GM21447 (cell line): Measurements from ENCODE around the gene CCIN.
"Not testable (repeated sequence)": the region's sequence is repeated elsewhere in the genome, so short reads cannot be mapped to it uniquely, and the experiment has no call there.

ENCODE experiments used
- ATAC-seq: cut with Tn5 transposase; IDR thresholded peaks from one replicate; pipeline ENCODE4 v1.9.1; 2021; ENCODE audit not compliant: unreplicated experiment

CCIN gene

GRCh38 chr9:36169166-36169565 is at the start of gene CCIN:
Gene CCIN (plus strand): TSS chr9:36169388. CDS start chr9:36169503, 115 bp downstream.
- no peak for ATAC-seq

- no peak for ATAC-seq
Measured at GRCh38 chr9:36119476-36119875, 49.7 kb upstream of the CCIN start.

GRCh38 chr9:36120705-36121104 is 48.5 kb upstream of the CCIN start:
- no peak for ATAC-seq

- no peak for ATAC-seq
Measured at GRCh38 chr9:36121971-36122370, 47.2 kb upstream of the CCIN start.

- ATAC-seq, result no peak
Measured at GRCh38 chr9:36123515-36123914, 45.7 kb upstream of the CCIN start.

GRCh38 chr9:36125062-36125855 is 43.9 kb upstream of the CCIN start:
- ATAC-seq, result no peak

GRCh38 chr9:36126016-36126730 is 43.0 kb upstream of the CCIN start:
- no peak for ATAC-seq

- ATAC-seq, result no peak
Measured at GRCh38 chr9:36127652-36128244, 41.4 kb upstream of the CCIN start.

GRCh38 chr9:36128349-36128748 is 40.8 kb upstream of the CCIN start:
- no peak for ATAC-seq

GRCh38 chr9:36129139-36129538 is 40.0 kb upstream of the CCIN start:
- ATAC-seq, result no peak

GRCh38 chr9:36131666-36132065 is 37.5 kb upstream of the CCIN start:
- ATAC-seq, result not testable (repeated sequence)

GRCh38 chr9:36132086-36132485 is 37.1 kb upstream of the CCIN start:
- no peak for ATAC-seq

GRCh38 chr9:36134761-36135505 is 34.3 kb upstream of the CCIN start:
- no peak for ATAC-seq

GRCh38 chr9:36135741-36136271 is 33.4 kb upstream of the CCIN start:
- no peak for ATAC-seq

- ATAC-seq, result peak; percentile 88
Measured at GRCh38 chr9:36136272-36136893, 32.8 kb upstream of the CCIN start, which contains the start of gene GLIPR2. Gene GLIPR2 (plus strand): TSS chr9:36136733. CDS start chr9:36136779, 46 bp downstream.

GRCh38 chr9:36136894-36137391 is 32.2 kb upstream of the CCIN start:
- ATAC-seq, result peak; percentile 24

GRCh38 chr9:36137392-36138004 is 31.7 kb upstream of the CCIN start:
- no peak for ATAC-seq

GRCh38 chr9:36138496-36138895 is 30.7 kb upstream of the CCIN start:
- no peak for ATAC-seq

- no peak for ATAC-seq
Measured at GRCh38 chr9:36138901-36139300, 30.3 kb upstream of the CCIN start.
